ENCODE data around the gene CTNS. TPM values are rescaled to one million over a fixed set of nuclear protein-coding genes. Genes with fewer than 3 reads are reported as not detected.
A peak's percentile ranks its signal among the peaks of the same experiment; 100 is the strongest.

The CTNS gene
- total RNA-seq, 1 experiment from 2014 or later = 7.1 TPM

GRCh38 chr17:3596804-3597464, 39.6 kb upstream of the CTNS start:
- H3K4me1 Mint-ChIP-seq (ENCODE audit: insufficient read depth, unreplicated experiment) = no peaks in the 10 kb centered on the region
- DNase-seq (ENCODE audit: unreplicated experiment) = no peak
- no peaks in the 10 kb centered on the region for H3K9me3 Mint-ChIP-seq (ENCODE audit: unreplicated experiment)
- intact Hi-C loops (cut with micrococcal nuclease) = no loop called here
- POLR2A ChIA-PET = no interaction called here
- TF ChIP-seq CTCF (IDR thresholded peaks at IDR 0.05; ENCODE audit: unreplicated experiment) = no peak
- H3K36me3 Mint-ChIP-seq (ENCODE audit: insufficient read depth, unreplicated experiment) = no peaks in the 10 kb centered on the region
- H3K27ac Mint-ChIP-seq (ENCODE audit: low read depth, unreplicated experiment) = no peak overlapping the region
- H3K27me3 Mint-ChIP-seq (ENCODE audit: insufficient read depth, unreplicated experiment) = no peaks in the 10 kb centered on the region
- BruUV-seq (replicated peaks) = no TSS peak
- CTCF ChIA-PET = no interaction called here
- no peak overlapping the region for H3K4me3 Mint-ChIP-seq (ENCODE audit: unreplicated experiment)

- H3K4me3 Mint-ChIP-seq (ENCODE audit: unreplicated experiment) = no peak overlapping the region
- H3K27ac Mint-ChIP-seq (ENCODE audit: low read depth, unreplicated experiment) = no peak overlapping the region
- DNase-seq (ENCODE audit: unreplicated experiment) = no peak
- no peaks in the 10 kb centered on the region for H3K36me3 Mint-ChIP-seq (ENCODE audit: insufficient read depth, unreplicated experiment)
- TF ChIP-seq CTCF (IDR thresholded peaks at IDR 0.05; ENCODE audit: unreplicated experiment) = no peak
- intact Hi-C loops (cut with micrococcal nuclease) = no loop called here
- POLR2A ChIA-PET = no interaction called here
- peaks cover under 1% of the 10 kb centered on the region for H3K4me1 Mint-ChIP-seq (ENCODE audit: insufficient read depth, unreplicated experiment)
- BruUV-seq (replicated peaks) = no TSS peak
- CTCF ChIA-PET = interaction anchor here (0.5 to 0.6 kb wide), 2 partner anchors 209 to 769 kb away, joined by 3 to 4 read pairs; no protein-coding TSS in a partner anchor
- no peaks in the 10 kb centered on the region for H3K27me3 Mint-ChIP-seq (ENCODE audit: insufficient read depth, unreplicated experiment)
- H3K9me3 Mint-ChIP-seq (ENCODE audit: unreplicated experiment) = no peaks in the 10 kb centered on the region
These were observed 38.5 kb upstream of the CTNS start for GRCh38 chr17:3598078-3598477.

DNA sequence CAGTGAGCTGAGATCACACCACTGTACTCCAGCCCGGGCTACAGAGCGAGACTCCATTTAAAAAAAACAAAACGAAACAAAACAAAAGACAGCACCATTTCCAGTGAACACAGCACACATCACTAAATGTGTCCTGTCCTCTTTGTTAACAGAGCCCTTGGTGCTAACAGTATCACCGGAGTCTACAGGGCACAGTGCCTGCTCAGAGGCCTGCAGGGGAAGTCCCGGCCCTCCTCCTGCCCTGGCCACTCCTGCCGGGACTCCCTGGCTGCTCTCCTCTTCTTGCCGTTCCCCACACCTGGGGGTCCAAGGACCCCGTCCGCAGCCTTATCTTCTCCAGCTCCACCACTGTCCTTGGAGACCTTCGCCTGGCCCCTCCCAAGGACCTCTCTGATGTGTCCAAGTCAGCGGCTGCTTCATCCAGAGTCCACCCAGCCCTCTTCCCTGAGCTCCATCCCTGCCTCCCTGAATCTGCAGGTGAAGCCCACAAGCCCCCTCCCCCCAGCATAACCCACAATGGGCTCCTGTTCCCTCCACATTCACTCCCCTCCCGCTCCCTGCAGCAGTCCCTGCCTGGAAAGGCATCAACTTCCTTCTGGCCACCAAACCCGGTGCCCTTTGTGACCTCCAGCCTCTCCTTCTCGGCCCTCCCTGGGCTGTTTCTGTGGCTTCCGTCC, 35.9 kb upstream of the CTNS start:
- Mint-ChIP-seq H3K27me3 (ENCODE audit: insufficient read depth, unreplicated experiment) (no peaks in the 10 kb centered on the region), H3K4me3 (ENCODE audit: unreplicated experiment) (no peak overlapping the region), H3K27ac (ENCODE audit: low read depth, unreplicated experiment) (no peak overlapping the region), H3K9me3 (ENCODE audit: unreplicated experiment) (no peaks in the 10 kb centered on the region), H3K4me1 (ENCODE audit: insufficient read depth, unreplicated experiment) (peaks cover 11% of the 10 kb centered on the region), H3K36me3 (ENCODE audit: insufficient read depth, unreplicated experiment) (no peaks in the 10 kb centered on the region)
- DNase-seq (ENCODE audit: unreplicated experiment) = no peak
- TF ChIP-seq CTCF (IDR thresholded peaks at IDR 0.05; ENCODE audit: unreplicated experiment) = no peak
- BruUV-seq (replicated peaks) = no TSS peak
- ChIA-PET POLR2A (no interaction called here), CTCF (interaction anchor here (0.6 kb wide), 1 partner anchor 226 kb away, joined by 4 read pairs; no protein-coding TSS in a partner anchor)
- intact Hi-C loops (cut with micrococcal nuclease) = no loop called here

DNA sequence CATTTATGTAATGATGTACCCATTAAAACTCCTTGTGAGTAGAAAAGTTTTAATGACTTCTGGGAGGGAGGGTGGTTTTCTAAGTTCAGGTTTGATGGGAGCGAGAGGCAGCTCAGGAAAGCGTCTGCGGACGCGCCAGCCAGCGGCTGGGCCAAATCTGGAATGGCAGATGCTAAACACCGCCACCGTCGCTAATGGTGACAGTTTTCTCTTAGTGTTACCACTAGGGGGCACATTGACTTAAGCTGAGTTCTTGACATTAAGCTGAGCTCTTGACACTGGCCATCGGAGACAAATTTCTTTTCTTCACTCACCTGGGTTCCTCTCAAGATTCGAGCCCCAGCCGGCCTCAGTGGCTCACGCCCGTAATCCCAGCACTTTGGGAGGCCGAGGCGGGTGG, 34.1 kb upstream of the CTNS start:
- no peaks in the 10 kb centered on the region for H3K9me3 Mint-ChIP-seq (ENCODE audit: unreplicated experiment)
- ChIA-PET CTCF (interaction anchor here (0.7 to 1.0 kb wide), 3 partner anchors 42 to 821 kb away, joined by 3 to 4 read pairs (median 3); no protein-coding TSS in a partner anchor), POLR2A (interaction anchor here (0.6 to 1.4 kb wide), 4 partner anchors 34 to 288 kb away, joined by 3 to 5 read pairs (median 4); partner anchors contain the start of genes CTNS and SHPK)
- H3K4me3 Mint-ChIP-seq (ENCODE audit: unreplicated experiment) = no peak overlapping the region
- peaks cover 11% of the 10 kb centered on the region for H3K4me1 Mint-ChIP-seq (ENCODE audit: insufficient read depth, unreplicated experiment)
- BruUV-seq (replicated peaks) = no TSS peak
- H3K27me3 Mint-ChIP-seq (ENCODE audit: insufficient read depth, unreplicated experiment) = no peaks in the 10 kb centered on the region
- no peak for TF ChIP-seq CTCF (IDR thresholded peaks at IDR 0.05; ENCODE audit: unreplicated experiment)
- intact Hi-C loops (cut with micrococcal nuclease) = no loop called here
- H3K36me3 Mint-ChIP-seq (ENCODE audit: insufficient read depth, unreplicated experiment) = no peaks in the 10 kb centered on the region
- peak; percentile 34 for DNase-seq (ENCODE audit: unreplicated experiment)
- no peak overlapping the region for H3K27ac Mint-ChIP-seq (ENCODE audit: low read depth, unreplicated experiment)

Measured in MCF 10A (cell line).